Measurements from ENCODE around the gene RHOU. TPM values are rescaled to one million over a fixed set of nuclear protein-coding genes. Genes with fewer than 3 reads are reported as not detected.

RHOU gene
- total RNA-seq, 2 experiments from 2014 or later = 1.2 TPM

GRCh38 chr1:228750915-228751314 lies 15.6 kb downstream of the RHOU start:
- no peaks in the 10 kb centered on the region for H3K36me3 Mint-ChIP-seq (ENCODE audit: low read depth)
- ATAC-seq = no peak
- peaks cover 15% of the 10 kb centered on the region for H3K27me3 Mint-ChIP-seq
- peaks cover 10% of the 10 kb centered on the region for H3K4me1 Mint-ChIP-seq (ENCODE audit: low read depth)
- H3K27ac Mint-ChIP-seq = no peak overlapping the region
- H3K9me3 Mint-ChIP-seq = no peaks in the 10 kb centered on the region
- no peak overlapping the region for H3K4me3 Mint-ChIP-seq
- DNase-seq = no peak
- TF ChIP-seq, protein P1, sequence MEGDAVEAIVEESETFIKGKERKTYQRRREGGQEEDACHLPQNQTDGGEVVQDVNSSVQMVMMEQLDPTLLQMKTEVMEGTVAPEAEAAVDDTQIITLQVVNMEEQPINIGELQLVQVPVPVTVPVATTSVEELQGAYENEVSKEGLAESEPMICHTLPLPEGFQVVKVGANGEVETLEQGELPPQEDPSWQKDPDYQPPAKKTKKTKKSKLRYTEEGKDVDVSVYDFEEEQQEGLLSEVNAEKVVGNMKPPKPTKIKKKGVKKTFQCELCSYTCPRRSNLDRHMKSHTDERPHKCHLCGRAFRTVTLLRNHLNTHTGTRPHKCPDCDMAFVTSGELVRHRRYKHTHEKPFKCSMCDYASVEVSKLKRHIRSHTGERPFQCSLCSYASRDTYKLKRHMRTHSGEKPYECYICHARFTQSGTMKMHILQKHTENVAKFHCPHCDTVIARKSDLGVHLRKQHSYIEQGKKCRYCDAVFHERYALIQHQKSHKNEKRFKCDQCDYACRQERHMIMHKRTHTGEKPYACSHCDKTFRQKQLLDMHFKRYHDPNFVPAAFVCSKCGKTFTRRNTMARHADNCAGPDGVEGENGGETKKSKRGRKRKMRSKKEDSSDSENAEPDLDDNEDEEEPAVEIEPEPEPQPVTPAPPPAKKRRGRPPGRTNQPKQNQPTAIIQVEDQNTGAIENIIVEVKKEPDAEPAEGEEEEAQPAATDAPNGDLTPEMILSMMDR (IDR thresholded peaks at IDR 0.05) = no peak
- intact Hi-C loops (cut with micrococcal nuclease) = no loop called here
- CTCF ChIA-PET = interaction anchor here (0.9 kb wide), 1 partner anchor 477 kb away, joined by 3 read pairs; no protein-coding TSS in a partner anchor
- POLR2A ChIA-PET = no interaction called here

- no peak overlapping the region for H3K4me3 Mint-ChIP-seq
- H3K36me3 Mint-ChIP-seq (ENCODE audit: low read depth) = no peaks in the 10 kb centered on the region
- ATAC-seq (no peak), DNase-seq (no peak)
- H3K4me1 Mint-ChIP-seq (ENCODE audit: low read depth) = peaks cover 12% of the 10 kb centered on the region
- POLR2A ChIA-PET = no interaction called here
- H3K9me3 Mint-ChIP-seq = no peaks in the 10 kb centered on the region
- peaks cover 21% of the 10 kb centered on the region for H3K27me3 Mint-ChIP-seq
- intact Hi-C loops (cut with micrococcal nuclease) = no loop called here
- TF ChIP-seq, protein P1 (IDR thresholded peaks at IDR 0.05) = no peak
- CTCF ChIA-PET = interaction anchor here (0.7 to 0.9 kb wide), 2 partner anchors 15 to 476 kb away, joined by 3 read pairs; no protein-coding TSS in a partner anchor
- H3K27ac Mint-ChIP-seq = no peak overlapping the region
Observed at GRCh38 chr1:228751360-228752098, 16.2 kb downstream of the RHOU start.

DNA sequence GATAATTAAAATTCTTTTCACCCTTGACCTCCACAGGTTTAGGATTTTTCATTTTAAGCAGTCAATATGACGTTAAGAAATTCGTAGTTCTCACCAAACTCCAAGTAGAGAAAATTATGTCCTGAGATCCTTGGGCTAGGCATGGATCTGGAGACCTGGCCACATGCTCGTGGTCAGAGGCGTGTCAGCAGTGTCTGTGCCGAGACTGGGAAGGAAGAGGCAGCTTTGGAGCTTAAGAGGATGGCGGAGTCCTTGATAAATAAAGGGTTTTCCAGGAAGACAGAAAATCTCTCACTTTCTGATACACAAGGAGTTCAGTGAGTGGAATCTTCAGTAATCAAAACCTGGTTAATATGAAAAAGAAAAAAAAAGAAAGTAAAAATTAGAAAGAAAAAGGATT lies 17.0 kb downstream of the RHOU start:
- POLR2A ChIA-PET = interaction anchor here (0.6 kb wide), 1 partner anchor 168 kb away, joined by 3 read pairs; no protein-coding TSS in a partner anchor
- Mint-ChIP-seq H3K9me3 (no peaks in the 10 kb centered on the region), H3K4me1 (ENCODE audit: low read depth) (peaks cover 12% of the 10 kb centered on the region), H3K27me3 (peaks cover 21% of the 10 kb centered on the region), H3K27ac (no peak overlapping the region), H3K4me3 (no peak overlapping the region), H3K36me3 (ENCODE audit: low read depth) (no peaks in the 10 kb centered on the region)
- DNase-seq = no peak
- CTCF ChIA-PET = interaction anchor here (1.2 kb wide), 1 partner anchor 136 kb away, joined by 3 read pairs; no protein-coding TSS in a partner anchor
- TF ChIP-seq, protein P1 (IDR thresholded peaks at IDR 0.05) = no peak
- no peak for ATAC-seq
- intact Hi-C loops (cut with micrococcal nuclease) = no loop called here

GRCh38 chr1:228752675-228753265 lies 17.5 kb downstream of the RHOU start:
- H3K36me3 Mint-ChIP-seq (ENCODE audit: low read depth) = no peaks in the 10 kb centered on the region
- DNase-seq (no peak), ATAC-seq (no peak)
- ChIA-PET CTCF (interaction anchor here (1.1 to 1.2 kb wide), 2 partner anchors 17 to 136 kb away, joined by 3 read pairs; no protein-coding TSS in a partner anchor), POLR2A (interaction anchor here (0.6 kb wide), 1 partner anchor 167 kb away, joined by 3 read pairs; no protein-coding TSS in a partner anchor)
- H3K27me3 Mint-ChIP-seq = peaks cover 21% of the 10 kb centered on the region
- H3K4me3 Mint-ChIP-seq = no peak overlapping the region
- H3K27ac Mint-ChIP-seq = no peak overlapping the region
- intact Hi-C loops (cut with micrococcal nuclease) = no loop called here
- TF ChIP-seq, protein P1 (IDR thresholded peaks at IDR 0.05) = no peak
- no peaks in the 10 kb centered on the region for H3K9me3 Mint-ChIP-seq
- H3K4me1 Mint-ChIP-seq (ENCODE audit: low read depth) = peaks cover 12% of the 10 kb centered on the region

DNA sequence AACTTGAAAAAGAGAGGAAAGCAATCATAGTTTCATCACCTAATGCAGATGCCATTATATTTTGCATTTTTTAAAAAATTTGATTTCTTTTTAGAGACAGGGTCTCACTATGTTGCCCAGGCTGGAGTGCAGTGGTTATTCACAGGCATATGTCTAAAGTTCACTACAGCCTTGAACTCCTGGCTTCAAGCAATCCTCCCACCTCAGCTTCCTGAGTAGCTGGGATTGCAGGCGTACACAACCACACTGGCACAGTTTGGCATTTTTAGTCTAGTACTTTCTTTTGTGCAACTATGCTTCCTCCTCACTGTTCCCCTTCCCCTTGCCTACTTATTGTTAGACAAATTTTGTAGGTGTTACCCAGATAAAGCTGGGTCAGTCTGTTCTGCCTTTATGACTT lies 18.0 kb downstream of the RHOU start:
- no peak overlapping the region for H3K4me3 Mint-ChIP-seq
- no peak overlapping the region for H3K27ac Mint-ChIP-seq
- DNase-seq = no peak
- ChIA-PET CTCF (interaction anchor here (1.1 to 1.2 kb wide), 2 partner anchors 17 to 135 kb away, joined by 3 read pairs; no protein-coding TSS in a partner anchor), POLR2A (no interaction called here)
- H3K9me3 Mint-ChIP-seq = no peaks in the 10 kb centered on the region
- no peak for ATAC-seq
- TF ChIP-seq, protein P1 (IDR thresholded peaks at IDR 0.05) = no peak
- H3K27me3 Mint-ChIP-seq = peaks cover 21% of the 10 kb centered on the region
- intact Hi-C loops (cut with micrococcal nuclease) = no loop called here
- H3K4me1 Mint-ChIP-seq (ENCODE audit: low read depth) = peaks cover 11% of the 10 kb centered on the region
- H3K36me3 Mint-ChIP-seq (ENCODE audit: low read depth) = no peaks in the 10 kb centered on the region

All from activated CD8-positive, alpha-beta T cell treated with anti-CD3 and anti-CD28 coated beads for 36 hours (primary cell).